Measurements from ENCODE around the gene STARD5.
A peak's percentile ranks its signal among the peaks of the same experiment; 100 is the strongest.

Gene STARD5

DNA sequence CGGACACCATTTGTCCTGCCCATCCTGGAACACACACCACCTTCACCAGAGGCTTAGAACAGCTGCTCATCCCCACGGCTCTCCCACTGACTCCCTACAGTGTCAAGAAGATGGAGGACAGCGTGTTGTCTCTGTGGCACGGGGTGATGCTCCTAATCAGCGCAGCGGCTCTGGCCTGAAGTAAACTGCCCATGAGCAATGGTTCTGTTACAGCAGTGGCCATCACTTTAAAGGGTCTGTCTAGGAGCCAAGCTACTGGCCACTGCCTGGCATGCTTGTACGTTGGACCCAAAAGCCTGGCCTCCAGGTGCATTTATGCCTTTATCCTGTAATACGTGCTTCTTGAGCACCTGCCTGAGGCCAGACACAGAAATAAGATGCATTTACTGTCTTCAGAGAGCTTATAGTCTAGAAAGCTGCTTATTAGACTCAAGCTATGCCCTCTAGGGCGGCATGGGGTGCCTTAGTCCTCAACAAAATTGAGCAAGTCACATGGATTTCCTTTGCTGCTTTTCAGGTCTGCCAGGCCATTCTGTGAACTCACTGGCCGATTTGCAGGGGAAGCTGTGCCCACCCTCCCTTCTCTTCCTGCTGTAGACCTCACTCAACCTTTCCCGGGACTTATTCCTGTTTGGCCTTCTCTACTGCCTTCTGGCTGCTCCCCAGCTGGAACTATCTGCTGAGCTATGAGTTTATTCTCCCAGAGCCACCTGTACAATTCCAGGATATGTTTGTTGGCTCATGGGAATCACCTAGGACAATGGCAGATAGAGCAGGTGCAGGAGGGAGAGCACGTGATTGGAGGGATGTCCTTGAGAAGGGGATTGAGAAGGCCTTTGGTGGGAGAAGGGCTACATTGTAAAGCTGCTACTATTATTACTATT lies 51.9 kb downstream of the STARD5 start:
- no peak for DNase-seq

- no peak for DNase-seq
Measured at GRCh38 chr15:81270781-81271491, 53.0 kb downstream of the STARD5 start.

- no peak for DNase-seq
Measured at GRCh38 chr15:81270188-81270587, 53.8 kb downstream of the STARD5 start.

- no peak for DNase-seq
Measured at GRCh38 chr15:81268881-81269601, 54.9 kb downstream of the STARD5 start.

- DNase-seq, result no peak
Measured at GRCh38 chr15:81268340-81268739, 55.6 kb downstream of the STARD5 start.

DNA sequence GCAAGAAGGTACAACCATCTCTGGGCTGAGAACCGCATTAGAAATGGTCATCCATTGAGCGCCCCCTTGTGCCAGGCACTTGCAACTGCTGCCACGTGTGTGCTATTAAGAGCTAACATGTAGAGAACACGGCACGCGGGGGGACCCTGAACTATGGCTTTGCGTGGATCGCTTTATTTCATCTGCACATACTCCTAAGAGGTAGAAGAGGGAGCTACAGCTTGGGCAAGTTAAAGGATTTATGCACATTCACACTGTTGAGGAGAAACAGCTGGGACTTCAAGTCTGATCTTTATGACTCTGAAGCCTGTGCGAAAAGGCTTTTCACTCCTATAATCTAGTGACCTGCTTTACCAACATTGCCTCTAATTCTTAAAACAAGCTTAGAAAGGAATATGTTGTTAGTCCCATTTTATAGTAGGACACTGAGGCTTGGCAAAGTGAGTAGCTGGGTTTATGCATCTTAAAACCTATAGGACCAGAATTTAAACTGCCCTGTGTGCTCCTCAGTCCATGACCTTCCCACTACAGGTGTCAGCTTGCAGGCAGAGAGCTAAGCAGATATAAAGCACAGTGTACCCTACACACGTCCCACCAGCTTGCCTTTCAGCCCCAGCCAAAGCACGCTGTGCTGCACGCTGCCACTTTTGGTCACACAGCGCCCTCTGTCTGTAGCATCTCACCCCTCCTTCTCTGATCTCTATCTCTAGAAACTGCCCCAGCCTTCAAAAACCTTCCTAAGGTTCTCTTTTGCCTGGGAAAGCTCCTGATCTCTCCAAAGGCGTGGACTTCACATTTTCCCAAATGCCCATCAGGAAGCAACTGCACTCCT lies 57.8 kb downstream of the STARD5 start:
- peak; percentile 90 for DNase-seq

DNA sequence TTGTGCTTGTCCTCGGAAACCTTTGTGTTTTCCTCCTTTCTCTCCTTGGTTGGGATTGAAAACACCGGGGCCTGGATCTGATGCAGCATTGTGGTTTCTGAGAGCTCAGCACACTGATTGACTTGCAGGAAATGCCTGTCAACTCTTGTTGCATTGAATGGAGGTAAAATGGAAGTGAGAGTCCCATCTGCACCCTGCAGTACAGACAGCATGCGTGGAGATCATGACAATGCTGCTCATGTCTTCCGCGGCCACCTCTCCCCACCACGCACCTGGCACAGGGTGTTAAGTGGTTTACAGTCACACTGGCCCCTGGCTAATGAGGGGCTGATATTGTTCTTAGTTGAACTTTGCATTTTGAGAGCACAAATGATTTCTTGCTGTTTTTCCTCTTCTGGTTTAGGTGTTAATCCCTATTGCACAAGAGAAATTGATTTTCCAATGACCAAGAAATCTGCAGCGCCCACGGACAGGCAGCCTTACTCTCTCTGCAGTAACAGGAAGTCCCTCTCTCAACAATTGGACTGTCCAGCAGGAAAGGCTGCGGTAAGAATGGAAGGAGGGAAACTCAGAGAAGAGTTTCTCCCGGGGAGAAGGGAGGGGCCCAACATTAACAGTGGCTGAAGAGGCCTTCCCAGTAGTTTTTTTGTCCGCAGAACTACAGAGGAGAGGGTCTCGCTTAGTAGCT lies 58.5 kb downstream of the STARD5 start:
- no peak for DNase-seq

- no peak for DNase-seq
Measured at GRCh38 chr15:81264072-81264857, 59.7 kb downstream of the STARD5 start.

DNA sequence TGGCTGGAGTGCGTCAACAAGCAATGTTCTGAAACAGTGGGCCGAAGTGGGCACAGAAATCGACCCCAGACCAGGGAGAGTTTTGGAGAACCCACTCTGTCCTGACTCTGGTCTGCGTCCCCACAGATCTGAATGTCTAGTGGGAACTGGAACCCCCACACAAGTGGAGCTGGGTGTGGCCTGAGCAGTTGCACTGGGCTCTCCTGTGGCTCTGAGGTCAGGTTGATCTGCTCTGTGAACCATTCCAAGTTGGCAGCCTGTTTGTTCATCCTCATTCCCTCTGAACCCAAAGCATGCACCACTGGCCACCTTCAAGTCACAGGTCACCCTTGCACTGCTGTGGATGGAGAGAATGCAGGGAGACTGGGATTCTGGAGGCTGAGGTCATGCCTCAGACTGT lies 60.5 kb downstream of the STARD5 start:
- DNase-seq, result no peak

DNA sequence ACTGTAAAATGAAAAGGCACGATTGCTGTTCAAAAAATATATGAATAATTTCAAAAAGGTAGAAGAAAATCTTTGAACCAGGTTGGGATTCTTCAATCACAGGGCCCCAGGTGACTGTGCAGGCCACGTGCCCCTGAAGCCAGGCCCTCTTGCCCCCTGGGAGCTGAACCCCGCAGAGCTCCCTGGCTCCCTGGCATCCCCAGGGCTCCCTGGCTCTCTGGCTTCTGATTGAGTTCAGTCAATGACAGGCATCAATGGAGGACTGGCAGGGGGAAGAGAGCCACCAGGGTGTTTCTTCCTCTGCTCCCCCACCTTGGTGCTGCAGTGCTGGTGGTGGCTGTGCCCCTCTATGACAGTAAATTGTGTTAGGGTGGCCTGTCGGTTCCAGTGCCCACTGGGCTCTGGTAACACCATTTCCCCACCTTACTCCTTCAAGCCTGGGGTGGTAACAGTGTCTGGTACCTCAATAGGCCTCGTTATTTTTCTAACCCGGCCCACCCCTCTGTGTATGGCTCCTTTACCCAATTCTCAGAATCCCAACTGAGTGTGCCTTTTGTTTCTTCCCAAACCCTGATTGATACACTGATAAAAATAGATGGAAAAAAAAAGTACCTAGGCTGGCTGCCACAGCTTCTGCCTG lies 62.6 kb downstream of the STARD5 start:
- no peak for DNase-seq

GRCh38 chr15:81259760-81260298 lies 64.1 kb downstream of the STARD5 start:
- DNase-seq, result no peak
